ENCODE data around the gene RNF31.
"Not testable (repeated sequence)": the region's sequence is repeated elsewhere in the genome, so short reads cannot be mapped to it uniquely, and the experiment has no call there.

The RNF31 gene

DNA sequence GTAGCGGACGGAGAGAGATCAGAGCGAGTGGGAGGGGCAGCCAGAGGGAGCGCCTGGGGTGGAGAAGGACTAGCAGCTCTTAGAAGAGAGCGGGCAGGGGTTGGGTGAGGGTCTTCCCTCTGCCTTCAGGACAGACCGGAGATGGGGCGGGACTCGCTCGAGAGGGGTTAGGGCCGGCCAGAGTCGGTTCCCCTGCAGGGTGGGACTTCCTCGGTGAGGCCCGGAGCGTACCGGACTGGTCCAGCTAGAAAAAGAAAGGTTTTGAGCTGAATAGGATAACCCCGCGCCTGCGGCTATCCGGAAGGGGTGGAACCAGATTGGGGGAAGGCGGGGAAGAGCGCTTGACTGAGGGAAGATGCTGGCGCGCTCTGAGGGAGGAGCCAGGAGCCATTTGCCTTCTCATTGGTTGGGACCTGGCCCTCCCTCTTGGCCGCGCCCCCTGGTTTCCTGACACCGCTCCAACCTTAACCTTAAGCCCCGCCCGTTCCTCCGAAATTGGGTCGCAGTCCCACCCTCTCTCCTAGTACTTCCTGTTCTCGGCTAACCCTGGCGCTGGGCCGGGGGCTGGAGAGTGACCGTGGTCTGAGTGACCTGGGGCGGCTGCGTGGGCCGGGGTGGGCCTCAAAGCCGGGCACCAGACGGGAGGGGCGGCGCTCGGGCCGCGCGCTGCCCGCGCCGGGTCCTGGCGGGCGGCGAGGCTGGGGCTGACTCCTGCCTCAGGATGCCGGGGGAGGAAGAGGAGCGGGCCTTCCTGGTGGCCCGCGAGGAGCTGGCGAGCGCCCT is at the start of gene RNF31:
Gene RNF31 (plus strand): TSS at position 521 of the 783 bp plus-strand sequence. CDS start 201 bp downstream, at position 722.
- peak; percentile 98 for DNase-seq

DNA sequence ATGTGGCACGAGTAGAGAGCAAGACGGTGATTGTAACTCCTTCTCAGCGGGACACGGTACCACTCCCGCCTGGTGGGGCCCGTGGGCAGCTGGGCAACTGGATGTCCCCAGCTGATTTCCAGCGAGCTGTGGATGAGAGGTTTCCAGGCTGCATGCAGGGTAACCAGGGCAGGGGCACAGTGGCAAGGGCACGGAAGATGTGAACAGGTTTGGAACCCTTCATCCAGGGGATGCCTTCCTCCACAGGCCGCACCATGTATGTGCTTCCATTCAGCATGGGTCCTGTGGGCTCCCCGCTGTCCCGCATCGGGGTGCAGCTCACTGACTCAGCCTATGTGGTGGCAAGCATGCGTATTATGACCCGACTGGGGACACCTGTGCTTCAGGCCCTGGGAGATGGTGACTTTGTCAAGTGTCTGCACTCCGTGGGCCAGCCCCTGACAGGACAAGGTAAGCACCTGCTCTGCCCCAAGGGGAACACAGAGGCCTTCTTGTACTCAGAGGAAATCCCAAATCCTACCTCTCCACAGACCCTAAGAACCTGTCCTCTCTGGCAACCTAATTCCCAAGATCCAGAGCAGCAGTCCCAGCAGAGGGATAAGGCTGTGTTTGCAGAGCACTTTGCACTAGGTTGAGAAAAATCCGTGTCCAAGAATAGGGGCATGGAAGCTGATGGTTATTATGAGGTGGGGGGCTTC is 48.9 kb upstream of the RNF31 start:
- DNase-seq: no peak

DNA sequence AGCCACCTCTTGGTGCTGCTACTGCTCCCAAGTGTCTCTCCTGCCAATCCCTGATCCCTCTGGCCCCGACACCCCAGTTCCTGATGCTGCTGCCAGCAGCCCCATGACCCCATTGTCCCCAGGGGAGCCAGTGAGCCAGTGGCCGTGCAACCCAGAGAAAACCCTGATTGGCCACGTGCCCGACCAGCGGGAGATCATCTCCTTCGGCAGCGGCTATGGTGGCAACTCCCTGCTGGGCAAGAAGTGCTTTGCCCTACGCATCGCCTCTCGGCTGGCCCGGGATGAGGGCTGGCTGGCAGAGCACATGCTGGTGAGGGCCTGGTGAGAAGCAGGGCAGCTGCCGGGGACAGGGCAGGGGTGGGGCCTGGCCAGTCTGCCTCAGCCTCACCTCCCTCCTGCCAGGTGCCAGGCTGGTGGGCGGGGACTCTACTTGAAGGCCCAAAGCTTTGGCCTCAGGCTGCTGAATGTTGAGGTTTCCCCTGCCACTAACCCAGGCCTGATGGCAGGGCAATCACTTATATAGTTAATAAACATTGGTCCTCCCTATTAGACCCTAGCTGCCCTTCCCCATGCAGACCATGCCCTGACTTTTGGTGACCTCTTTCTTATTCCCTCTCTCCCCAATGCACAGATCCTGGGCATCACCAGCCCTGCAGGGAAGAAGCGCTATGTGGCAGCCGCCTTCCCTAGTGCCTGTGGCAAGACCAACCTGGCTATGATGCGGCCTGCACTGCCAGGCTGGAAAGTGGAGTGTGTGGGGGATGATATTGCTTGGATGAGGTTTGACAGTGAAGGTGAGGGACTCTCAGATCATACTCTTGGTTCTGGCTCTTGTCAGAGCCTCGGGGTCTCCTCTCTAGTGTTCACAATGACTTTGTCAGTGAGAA is 48.1 kb upstream of the RNF31 start:
- DNase-seq: no peak

DNA sequence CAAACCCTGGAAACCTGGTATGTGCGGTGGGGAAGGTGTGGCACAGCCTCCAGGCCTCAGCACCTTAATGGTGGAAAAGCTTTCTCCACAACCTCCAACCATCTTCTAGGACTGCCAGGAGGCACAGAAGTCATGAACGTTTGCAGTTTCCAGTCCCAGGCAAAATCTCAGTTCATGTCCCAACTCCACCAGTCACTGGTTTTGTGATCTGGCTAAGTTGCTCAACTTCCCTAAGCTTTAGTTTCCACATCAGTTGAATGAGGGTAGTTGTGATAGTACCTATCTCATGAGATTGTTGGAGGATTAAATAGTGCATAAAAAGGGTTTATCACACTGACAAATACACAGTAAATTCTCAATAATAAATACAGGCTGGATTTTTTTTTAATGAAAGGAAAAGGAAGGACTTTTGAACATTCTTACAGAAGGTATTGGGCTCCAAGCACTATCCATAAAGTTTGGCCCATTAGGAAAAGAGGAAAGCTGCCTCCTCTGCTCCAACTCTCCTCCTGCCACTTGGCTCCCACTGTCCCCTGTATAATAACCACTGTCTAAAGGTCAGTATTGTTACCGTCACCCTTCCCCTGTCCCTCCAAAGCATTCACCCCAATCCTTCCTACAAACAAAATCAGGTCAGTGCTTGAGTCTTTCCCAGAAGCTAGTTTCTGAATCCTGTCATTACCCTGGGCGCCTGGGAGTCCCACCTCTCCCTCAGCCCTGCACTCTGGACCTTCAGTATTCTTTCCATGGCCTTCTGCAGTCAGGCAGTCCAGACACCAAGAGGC is 46.9 kb upstream of the RNF31 start:
- no peak for DNase-seq

DNA sequence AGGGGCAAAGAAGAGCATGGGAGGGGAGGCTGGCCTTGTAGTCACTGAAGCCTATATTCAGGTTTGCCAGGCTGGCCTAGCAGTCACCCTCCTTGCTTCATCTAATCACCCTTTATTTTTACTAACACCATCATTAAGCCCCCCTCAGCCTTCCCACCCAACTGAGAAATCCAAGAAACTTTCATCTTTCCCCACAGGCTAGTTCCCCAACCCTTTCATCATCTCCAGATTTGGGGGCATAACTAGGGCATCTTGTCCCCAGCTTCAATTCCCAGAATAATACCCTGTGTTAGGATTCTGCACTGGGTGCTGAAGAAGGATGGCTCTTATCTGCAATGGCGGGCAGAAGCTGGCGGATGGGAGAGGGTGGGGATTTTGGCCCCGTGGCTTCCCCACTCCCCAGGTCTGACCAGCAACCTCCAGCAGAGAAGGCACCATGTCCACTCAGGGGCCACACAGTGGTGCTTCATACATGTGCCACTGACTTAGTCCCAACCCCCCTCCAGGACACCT is 46.3 kb upstream of the RNF31 start:
- no peak for DNase-seq

DNA sequence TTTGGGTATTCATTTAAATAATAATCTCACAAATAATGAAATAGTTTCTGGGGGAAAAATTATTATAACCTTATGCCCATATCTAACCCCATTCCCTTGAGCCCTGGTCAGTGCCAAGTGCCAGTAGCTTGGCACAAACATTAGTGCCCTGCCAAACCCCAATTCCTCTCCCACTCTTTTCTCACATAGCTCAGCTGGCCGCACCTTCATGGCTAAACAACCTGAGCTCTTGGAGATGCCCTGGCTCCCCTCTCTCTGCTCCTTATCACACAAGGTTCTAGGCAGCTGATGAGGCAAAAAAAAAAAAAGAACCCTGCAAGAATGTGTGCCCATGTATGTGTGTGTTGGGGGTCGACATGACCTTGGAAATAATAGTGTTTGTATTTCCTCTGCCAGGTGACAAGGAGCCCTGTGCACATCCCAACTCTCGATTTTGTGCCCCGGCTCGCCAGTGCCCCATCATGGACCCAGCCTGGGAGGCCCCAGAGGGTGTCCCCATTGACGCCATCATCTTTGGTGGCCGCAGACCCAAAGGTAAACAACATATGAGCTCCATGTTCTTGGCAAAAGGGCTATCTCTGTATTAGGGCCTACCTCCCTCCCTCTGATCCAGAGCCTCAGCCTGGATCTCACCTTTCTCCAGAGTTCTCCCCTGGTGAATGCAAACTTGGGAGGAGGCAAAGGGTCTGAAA is 44.8 kb upstream of the RNF31 start:
- DNase-seq: no peak

DNA sequence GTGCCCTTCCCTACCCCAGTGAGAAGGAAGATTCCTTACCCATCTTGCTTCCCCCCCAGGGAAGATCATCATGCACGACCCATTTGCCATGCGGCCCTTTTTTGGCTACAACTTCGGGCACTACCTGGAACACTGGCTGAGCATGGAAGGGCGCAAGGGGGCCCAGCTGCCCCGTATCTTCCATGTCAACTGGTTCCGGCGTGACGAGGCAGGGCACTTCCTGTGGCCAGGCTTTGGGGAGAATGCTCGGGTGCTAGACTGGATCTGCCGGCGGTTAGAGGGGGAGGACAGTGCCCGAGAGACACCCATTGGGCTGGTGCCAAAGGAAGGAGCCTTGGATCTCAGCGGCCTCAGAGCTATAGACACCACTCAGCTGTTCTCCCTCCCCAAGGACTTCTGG is 43.8 kb upstream of the RNF31 start:
- DNase-seq: no peak

DNA sequence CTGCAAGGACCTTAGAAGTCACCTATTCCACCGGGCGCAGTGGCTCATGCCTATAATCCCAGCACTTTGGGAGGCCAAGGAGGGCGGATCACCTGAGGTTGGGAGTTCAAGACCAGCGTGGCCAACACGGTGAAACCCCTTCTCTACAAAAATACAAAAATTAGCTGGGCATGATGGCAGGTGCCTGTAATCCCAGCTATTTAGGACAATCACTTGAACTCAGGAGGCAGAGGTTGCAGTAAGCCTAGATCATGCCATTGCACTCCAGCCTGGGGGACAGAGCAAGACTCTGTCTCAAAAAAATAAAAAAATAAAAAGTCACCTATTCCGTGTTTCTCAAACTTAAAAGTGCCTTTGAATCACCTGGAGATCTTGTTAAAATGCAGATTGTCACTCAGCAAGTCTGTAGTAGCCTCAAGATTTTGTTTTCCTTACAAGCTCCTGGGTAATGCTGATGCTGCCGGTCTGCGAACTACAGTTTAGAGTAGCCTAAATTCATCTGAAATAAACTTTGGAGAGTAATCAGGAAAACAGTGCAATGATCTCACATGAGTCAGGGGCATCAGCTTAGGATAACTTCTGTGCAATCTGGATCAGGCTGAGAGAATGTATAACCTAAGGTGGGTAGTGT is 41.6 kb upstream of the RNF31 start:
- not testable (repeated sequence) for DNase-seq

DNA sequence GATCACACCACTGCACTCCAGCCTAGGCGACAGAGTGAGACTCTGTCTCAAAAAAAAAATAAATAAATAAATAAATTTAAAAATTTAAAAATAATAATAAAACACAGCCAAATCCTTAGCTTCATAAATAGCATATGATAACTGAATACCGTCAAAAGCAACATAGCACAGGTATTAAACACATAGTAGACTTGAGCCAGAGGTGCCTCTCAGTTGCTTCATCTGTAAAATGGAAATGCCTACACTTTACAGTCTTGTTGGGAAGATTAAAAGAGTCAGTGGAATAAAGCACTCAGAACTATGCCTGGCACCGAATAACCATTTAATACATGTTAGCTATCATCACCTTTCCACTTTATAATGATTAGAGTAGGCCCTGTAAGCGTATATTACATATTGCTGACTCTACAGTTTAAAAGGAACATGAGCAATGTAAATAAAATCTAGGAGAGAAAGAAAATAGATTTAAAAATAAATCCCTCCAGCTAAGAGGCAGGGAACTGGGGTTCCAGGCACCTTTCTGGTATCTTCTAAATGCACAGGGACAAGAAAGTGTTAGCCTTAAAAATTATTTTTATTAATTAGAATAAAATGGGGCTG is 40.5 kb upstream of the RNF31 start:
- no peak for DNase-seq

DNA sequence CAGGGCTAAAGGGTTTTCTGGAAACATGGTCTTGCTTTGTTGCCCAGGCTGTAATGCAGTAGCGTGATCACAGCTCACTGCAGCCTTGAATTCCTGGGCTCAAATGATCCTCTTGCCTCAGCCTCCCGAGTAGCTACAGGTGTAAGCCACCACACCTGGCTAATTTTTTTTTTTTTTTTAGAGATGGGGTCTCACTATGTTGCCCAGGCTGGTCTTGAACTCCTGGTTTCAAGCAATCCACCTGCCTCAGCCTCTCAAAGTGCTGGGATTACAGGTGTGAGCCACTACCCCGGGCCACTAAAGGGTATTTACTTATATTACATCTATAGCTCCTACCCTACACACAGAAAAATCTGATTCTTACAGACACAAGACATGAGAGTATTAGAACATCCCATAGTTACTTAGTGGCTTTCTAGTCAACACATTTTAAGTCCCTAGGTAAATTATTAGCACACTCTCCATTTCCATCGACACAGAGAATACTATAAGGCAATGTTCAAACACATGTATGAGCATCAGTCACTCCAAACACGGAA is 38.9 kb upstream of the RNF31 start:
- no peak for DNase-seq

DNA sequence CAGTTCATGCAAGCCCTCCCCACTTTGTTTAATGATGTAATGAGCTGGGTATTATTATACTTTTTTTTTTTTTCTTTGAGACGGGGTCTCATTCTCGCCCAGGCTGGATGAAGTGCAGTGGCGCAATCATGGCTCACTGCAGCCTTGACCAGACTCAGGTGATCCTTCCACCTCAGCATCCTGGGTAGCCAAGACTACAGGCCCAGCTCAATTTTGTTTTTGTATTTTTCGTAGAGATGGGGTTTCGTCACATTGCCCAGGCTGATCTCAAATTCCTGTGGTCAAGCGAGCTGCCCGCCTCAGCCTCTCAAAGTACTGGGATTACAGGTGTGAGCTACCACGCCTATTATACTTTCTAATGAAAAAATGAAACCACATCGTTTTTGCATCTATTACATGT is 37.2 kb upstream of the RNF31 start:
- no peak for DNase-seq

DNA sequence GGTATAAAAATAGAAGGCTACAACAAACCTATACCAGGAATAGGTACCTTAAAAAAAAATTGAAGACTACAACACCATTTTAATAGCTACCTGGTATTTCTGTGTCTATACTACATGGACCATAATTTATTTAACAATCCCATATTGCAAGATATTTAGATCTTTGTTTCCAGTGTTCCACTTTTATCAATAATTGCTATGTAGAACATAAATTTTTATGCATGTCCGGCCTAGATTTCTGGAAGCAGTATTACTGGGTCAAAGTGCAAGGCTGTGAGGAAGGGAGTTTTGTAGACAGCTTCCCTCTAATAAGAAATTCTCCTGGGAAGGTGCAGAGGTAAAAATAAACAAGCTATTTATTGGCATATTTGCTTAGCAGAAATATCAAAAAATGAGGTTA is 36.8 kb upstream of the RNF31 start:
- DNase-seq: no peak

DNA sequence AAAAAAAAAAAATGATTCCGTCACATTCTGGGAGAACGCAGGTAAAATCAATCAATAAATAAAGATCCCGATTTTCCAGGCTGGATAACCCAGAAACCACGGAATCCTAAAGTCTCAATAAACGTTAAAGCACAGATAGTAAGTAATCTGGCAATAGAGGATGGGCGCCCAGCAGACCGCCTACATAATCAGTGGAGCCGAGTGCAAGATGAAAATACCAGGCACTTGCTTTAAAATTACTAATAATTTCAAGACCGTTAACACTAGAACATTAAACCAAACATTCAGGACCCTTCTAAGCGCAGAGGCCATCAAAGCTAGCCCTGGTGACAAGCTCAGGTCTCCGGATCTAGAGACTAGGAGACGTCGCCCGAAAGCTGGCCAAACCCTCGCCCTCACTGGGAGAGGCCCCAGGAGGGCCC is 33.9 kb upstream of the RNF31 start:
- no peak for DNase-seq

DNA sequence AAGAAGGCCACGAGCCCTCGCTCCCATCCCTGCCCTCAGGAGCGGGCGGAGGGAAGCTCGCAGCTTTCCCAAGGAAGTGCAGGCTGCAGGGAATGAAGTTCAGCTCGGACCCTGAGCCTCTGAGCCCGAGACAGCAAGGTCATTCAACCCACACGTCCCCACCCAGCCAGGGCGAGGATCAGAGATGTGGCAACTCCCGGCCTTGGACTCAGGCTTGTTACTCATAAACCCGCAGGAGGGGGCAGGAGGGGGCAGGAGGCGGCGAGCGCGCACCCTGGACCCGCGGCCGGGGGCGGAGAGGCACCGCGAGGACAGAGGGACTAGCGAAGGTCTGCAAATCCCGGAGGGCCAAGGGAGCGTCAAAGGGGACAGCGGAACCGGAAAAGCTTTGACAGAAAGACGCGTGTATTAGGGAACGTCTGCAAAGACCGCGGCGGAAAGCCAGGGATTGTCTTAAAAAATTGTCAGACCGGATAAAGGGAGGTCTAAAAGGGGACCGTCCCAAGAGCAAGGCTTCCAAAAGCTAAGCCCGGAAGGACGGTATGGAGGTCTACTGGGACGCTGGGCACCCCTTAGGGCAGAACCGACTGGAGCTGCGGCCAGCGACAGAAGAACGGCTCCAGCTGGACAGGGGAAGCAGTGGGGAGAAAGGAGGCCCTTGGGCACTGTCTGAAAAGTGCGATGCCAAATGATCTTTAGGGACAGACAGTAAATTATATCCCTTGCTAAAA is 33.3 kb upstream of the RNF31 start:
- DNase-seq: peak; percentile 85

DNA sequence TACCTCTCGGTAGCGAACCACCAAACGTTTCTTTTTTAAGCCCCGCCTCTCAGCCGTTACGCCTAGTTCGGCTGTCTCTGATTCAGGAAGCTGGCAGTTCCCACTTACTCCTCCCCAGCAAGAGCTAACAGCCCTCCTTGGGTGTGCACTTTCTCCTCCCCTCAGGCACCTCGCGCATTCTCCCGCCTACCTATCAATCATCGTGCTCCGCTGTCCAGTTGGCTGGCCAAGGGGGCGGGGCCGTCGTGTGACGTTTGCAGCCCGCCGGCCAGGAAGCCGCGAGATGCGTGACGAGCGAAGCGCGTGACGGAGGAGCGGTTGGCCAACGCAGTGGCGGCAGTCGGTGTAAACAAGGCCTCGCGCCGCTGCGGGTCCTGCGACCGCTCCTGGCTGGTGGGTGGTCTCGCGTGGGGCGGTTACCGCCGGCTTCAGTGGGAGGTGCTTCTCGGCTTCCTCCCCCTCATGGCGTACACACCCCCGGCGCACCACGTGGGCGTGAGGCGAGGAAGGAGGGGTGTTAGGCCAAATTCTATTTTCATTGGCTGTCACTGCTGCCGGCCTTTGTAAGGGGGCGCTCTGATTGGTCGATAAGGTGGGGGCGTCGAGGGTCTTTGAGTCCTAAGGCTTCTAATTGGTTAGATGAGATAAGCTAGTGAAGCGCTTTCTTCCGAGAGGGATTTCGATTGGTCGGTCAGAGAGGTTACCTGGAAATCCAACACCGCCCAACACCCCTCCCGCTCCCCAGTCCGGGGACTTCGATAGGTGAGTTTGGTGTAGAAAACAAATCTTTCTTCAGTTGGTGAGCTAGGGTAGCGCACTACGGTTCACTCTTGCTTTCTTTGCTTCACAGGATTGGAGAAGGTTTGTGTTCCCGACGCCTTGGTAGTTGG is 32.5 kb upstream of the RNF31 start, which contains the start of the genes DCAF11 and NRL:
Gene DCAF11 (plus strand): TSS at position 246 of the 890 bp plus-strand sequence. CDS start 818 bp downstream, outside the sequence.
Gene NRL (minus strand): TSS at position 418 of the 890 bp plus-strand sequence. CDS start 32,101 bp downstream, outside the sequence.
- DNase-seq: peak; percentile 98

DNA sequence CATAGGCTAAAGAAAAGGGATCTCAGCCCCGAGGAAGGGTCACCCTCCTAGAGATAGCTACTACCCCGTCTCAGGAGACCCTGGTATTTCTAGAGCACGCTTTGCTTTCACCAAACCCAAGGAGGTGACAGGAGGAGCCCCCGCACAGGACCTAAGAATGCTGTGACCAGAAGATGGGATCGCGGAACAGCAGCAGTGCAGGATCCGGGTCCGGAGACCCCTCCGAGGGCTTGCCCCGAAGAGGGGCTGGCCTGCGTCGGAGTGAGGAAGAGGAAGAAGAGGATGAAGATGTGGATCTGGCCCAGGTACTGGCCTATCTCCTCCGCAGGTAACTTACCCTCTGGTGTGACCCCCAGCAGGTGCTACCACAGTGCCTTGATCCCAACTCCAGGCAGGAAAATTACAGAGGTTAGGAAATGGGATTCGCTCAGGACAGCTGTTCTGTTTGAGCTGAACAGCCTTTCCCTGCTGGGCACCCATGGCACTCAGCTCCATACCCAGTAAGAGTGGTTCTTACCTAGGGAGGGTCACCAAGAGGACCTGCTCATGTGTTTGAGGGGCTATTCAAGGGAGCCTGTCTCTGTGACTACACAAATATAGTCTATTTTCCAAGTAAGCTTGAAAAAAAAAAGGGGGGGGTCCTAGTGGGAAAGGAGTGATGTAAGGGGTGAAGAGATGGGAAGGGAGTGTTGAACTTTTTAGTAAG is 31.7 kb upstream of the RNF31 start:
- no peak for DNase-seq

DNA sequence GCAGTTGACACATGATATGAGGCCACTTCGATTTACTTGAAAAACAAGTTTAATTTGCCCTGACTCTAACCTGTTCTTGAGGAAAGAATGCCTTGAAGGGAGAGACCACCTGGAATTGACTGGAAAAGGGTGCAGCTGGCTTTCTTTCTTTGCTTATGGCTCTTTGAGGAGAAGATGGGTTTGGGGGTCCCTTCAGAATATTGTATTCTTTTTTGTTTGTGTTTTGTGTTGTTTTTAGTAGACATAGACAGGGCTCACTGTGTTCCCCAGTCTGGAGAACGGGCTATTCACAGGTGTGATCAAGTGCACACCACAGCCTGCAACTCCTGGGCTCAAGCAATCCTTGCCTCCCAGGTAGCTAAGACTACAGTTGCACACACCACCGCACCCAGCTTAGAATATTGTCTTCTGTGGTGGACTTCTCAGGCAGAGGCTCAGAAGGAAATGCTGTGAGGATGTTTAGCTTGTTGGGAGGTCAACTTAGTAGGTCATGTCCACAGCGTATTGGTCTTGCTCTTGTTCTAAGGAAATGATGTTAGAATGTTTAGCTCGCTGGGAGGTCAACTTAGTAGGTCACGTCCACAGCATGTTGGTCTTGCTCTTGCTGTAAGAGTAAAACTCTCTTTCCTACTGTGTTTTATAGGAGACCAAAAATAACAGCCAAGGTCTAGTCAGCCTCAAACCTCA is 31.0 kb upstream of the RNF31 start:
- DNase-seq: no peak

All from amniotic stem cell (primary cell).